Measurements from ENCODE around the gene BTN2A1. TPM values are rescaled to one million over a fixed set of nuclear protein-coding genes. Genes with fewer than 3 reads are reported as not detected.

The BTN2A1 gene
- total and polyA plus RNA-seq, 9 of the 15 experiments (the other 6 are each of a cell fraction or from before 2014, with no cell fraction given): 6.7 to 22.1 (median 16.4) TPM

GRCh38 chr6:26516481-26517427 lies 59.0 kb downstream of the BTN2A1 start (continued):
- TF ChIP-seq CHD4 (IDR thresholded peaks at IDR 0.05; ENCODE audit: insufficient read depth, insufficient replicate concordance, low read depth, low read length, poor library complexity, severe bottlenecking) (no peak), RBM39 (optimal IDR thresholded peaks at IDR 0.05; ENCODE audit: low read depth, low read length) (no peak), CBX1 (IDR thresholded peaks at IDR 0.05; ENCODE audit: low read depth) (no peak), FOSL1 (tag; conservative IDR thresholded peaks at IDR 0.05) (peak; percentile 80), GABPA (tag; conservative IDR thresholded peaks at IDR 0.05; ENCODE audit: low read depth) (no peak), IRF1 (CRISPR knock-in tag; IDR thresholded peaks at IDR 0.05; ENCODE audit: borderline replicate concordance) (no peak), PHB2 (IDR thresholded peaks at IDR 0.05; ENCODE audit: low read depth) (no peak), ZNF511 (CRISPR knock-in tag; IDR thresholded peaks at IDR 0.05) (no peak), FOXJ2 (tag; IDR thresholded peaks at IDR 0.05) (no peak), KLF13 (tag; IDR thresholded peaks at IDR 0.05; ENCODE audit: borderline replicate concordance, low read depth) (no peak), CBFB (CRISPR knock-in tag; IDR thresholded peaks at IDR 0.05) (no peak), ZBTB33 (CRISPR knock-in tag; IDR thresholded peaks at IDR 0.05) (no peak), ZNF316 (IDR thresholded peaks at IDR 0.05) (no peak), OTX1 (CRISPR knock-in tag; IDR thresholded peaks at IDR 0.05) (0 out of 2 replicates have a peak, but pooled peaks have one; percentile 17), TSHZ1 (CRISPR knock-in tag; IDR thresholded peaks at IDR 0.05) (no peak)
- TF ChIP-seq, protein P1, sequence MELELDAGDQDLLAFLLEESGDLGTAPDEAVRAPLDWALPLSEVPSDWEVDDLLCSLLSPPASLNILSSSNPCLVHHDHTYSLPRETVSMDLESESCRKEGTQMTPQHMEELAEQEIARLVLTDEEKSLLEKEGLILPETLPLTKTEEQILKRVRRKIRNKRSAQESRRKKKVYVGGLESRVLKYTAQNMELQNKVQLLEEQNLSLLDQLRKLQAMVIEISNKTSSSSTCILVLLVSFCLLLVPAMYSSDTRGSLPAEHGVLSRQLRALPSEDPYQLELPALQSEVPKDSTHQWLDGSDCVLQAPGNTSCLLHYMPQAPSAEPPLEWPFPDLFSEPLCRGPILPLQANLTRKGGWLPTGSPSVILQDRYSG (tag; conservative IDR thresholded peaks at IDR 0.05; ENCODE audit: low read depth): no peak
